GM19240 (cell line): ENCODE results near the gene ANKRD13C.
A peak's percentile ranks its signal among the peaks of the same experiment; 100 is the strongest.

Experiments
- DNase-seq: peaks from one replicate; pipeline ENCODE4 v3.0.0; 2011; ENCODE audit warnings: low spot score; ENCODE audit not compliant: insufficient read length

Gene ANKRD13C

DNA sequence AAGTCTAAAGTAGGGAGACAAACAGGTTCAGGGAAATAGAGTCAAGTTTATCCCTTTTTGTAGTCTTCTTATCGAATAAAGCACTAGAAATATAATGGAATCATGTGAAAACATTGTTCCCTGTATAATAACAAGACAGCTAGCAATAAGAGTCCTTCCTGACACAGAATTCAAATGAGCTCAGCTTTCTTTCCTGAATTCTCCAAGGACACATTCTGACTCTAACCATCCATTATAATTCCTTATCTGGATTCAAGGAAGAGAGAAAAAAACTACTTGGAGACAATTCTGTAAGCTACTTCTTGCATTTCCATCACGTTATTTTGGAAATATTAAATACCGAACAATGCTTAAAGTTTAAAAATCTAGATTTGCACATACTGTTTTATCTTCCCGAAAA is 58.8 kb downstream of the ANKRD13C start:
- no peak for DNase-seq

GRCh38 chr1:70293186-70293843 is 61.2 kb downstream of the ANKRD13C start:
- no peak for DNase-seq

DNA sequence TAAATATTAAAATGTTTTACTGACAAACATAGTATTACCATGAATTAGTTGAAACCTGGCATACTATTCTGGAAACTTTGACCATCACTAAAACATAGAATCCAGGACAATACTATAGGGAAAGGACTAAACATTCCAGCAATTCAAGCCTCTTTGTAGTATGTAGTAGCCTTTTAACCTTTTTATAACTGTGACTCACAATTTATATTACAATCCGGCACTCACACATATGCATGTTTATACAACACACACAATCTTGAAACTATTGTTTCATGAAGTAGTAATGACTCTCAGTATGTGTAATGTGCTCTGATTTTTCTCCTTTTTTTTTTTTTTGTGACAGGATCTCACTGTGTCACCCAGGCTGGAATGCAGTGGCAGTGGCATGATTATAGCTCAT is 64.3 kb downstream of the ANKRD13C start:
- DNase-seq = no peak

GRCh38 chr1:70288166-70288565 is 66.4 kb downstream of the ANKRD13C start:
- DNase-seq = no peak

DNA sequence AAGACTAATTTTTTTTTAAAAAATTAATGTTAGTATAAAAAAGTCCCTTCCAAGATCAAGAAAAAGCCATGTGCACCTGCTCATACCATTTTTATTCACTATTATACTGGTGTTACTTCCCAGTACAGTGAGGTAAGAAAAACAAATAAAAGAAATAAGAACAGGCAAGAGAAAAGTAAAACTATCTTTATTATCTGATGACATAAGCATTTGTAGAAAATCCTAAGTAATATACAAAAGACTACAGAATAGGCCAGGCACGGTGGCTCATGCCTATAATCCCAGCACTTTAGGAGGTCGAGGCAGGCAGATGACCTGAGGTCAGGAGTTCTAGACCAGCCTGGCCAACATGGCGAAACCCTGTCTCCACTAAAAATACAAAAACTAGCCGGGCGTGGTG is 68.1 kb downstream of the ANKRD13C start:
- DNase-seq = no peak

- DNase-seq = no peak
Observed at GRCh38 chr1:70284366-70284765, 70.2 kb downstream of the ANKRD13C start.

GRCh38 chr1:70278710-70279109 is 75.8 kb downstream of the ANKRD13C start:
- DNase-seq = no peak

- DNase-seq = no peak
Observed at GRCh38 chr1:70277875-70278274, 76.6 kb downstream of the ANKRD13C start.

DNA sequence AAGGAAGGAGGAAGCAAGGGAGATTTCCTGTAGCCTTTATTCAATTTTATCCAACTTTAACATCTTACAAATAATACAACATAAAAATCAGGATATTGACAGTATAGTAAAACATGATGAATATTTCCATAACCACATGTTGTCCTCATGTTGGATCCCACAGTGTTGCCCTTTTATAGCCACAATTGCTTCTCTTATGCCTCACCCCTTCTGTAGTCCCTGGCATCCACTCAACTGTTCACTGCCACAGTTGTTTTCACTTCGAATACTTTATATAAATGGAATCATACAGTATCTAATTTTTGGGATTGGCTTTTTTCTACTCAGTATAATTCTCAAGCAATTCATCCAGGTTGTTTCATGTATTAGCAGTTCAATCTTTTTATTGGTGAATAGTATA is 88.6 kb downstream of the ANKRD13C start:
- no peak for DNase-seq

- DNase-seq = no peak
Observed at GRCh38 chr1:70264839-70265238, 89.7 kb downstream of the ANKRD13C start.

- no peak for DNase-seq
Observed at GRCh38 chr1:70256664-70257063, 97.9 kb downstream of the ANKRD13C start.

- DNase-seq = no peak
Observed at GRCh38 chr1:70248729-70249128, 105.8 kb downstream of the ANKRD13C start.

- no peak for DNase-seq
Observed at GRCh38 chr1:70247768-70248167, 106.8 kb downstream of the ANKRD13C start.

GRCh38 chr1:70247122-70247521 is 107.4 kb downstream of the ANKRD13C start:
- no peak for DNase-seq

- DNase-seq = no peak
Observed at GRCh38 chr1:70239940-70240339, 114.6 kb downstream of the ANKRD13C start.

- DNase-seq = no peak
Observed at GRCh38 chr1:70234733-70235132, 119.8 kb downstream of the ANKRD13C start.

DNA sequence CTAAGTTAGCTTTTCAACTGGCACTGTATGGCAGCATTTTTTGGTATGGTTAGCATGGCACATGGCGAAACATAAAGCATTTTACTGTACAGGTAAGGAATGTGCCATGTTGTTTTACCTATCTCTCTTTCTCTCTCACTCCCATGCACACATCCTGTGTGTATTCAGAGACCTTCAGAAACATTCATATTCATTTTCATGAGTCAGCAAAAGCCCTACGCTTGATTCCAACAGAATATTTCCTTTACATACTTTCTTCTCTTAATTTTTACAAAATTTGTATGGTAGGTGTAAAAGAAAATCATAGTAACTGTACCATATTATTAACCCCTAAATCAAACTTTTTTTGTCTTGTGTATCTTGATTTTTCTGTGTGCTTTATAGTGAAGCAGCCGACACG is 123.0 kb downstream of the ANKRD13C start:
- DNase-seq = no peak

DNA sequence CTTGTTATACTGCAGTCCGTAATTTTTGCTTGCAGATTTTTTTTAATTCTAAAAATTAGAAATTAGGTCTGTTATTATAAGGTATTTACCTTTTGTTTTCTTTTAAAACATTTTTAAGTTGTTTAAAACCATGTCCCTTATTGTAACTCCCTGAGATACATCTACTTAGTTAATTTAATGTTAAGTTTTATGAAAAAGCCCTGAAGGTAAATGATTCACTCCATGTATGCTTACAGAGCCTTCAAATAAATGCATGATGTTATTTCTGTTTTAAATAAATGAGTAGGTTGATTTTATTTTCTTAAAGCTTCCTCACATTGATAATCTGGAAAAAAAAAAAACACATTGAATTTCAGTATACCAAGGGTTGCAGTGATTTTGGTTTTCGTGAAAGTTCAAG is 125.9 kb downstream of the ANKRD13C start:
- DNase-seq = no peak

DNA sequence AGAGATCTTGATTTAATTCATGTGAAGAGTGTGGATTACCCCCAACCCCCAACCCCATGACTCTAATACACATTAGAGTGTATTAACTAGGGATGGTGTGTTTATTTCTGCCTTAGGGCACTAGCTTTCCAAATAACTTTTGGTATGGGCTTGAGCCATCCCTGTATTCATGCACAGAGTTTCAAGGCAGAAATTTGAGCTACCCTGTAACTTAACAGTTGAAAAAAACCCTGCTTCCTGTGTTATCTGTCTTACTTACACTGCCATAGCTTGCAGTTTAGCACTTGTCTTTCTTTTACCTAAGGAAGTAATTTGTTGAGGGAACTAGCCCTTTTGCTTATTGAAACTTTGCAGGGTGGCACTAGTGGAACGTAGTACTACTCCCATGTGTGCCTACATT is 127.1 kb downstream of the ANKRD13C start:
- DNase-seq = no peak

DNA sequence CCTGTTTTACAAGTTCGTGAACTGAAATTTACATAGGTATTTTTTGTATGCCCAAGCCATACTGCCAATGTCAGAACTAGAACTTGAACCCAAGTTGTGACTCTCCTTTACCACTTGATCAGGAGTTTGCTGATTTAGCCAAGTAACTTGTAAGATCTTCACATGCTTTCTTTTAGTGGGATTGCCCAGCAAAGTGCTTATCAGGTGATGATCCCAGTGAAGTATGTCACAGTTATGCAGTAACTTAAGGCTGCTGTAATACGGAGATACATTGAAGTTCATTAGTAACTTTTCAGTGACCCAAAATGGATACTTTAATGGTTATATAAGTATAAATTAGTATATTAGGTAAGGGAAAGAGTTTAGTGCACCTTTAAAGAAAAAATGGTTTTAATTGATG is 129.6 kb downstream of the ANKRD13C start:
- no peak for DNase-seq

- DNase-seq = no peak
Observed at GRCh38 chr1:70222716-70223235, 131.7 kb downstream of the ANKRD13C start.

DNA sequence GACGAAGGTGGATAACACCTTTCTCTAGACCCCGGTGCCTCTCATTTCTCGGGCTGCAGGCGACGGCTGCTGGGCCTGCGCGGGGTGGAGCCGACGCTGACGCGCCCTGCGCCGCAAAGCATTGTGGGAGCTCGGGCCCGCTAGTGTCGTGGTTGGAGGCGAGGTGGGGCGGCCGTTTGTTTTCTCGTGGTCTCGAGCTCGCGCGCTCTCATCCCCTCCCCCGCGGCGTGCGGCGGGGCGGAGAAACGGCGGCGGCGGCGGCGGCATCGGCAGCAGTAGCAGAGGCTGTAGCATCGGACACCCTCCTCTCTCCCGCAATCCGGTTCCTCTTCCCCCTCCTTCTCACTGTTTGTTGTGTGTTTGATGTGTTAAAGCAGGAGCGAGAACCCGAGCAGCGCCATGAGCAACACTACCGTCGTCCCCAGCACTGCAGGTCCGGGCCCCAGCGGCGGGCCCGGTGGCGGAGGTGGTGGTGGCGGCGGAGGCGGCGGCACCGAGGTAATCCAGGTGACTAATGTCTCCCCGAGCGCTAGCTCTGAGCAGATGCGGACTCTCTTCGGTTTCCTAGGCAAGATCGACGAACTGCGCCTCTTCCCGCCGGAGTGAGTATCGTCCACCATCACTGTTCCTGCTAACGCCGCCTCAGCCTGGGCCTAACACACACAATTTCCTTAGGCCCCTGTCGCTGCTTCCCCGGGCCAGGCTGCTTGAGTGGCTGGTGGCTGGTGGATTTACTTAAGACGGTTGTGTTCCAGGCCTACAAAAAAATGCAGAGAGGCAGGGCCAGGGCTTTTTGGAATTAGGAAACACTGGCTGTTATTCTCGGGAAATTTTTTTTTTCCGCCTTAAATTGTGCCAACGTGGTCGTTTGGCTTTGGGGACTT is 133.0 kb downstream of the ANKRD13C start, which contains the start of gene SRSF11:
SRSF11 (plus strand) TSS at position 143 of the 884 bp plus-strand sequence; CDS start at position 400, 257 bp downstream.
- DNase-seq = peak; percentile 66
